Endothelial cell (in vitro differentiated cells): ENCODE data around the gene SRBD1. TPM values are rescaled to one million over a fixed set of nuclear protein-coding genes. Genes with fewer than 3 reads are reported as not detected.

Experiments used
- DNase-seq: peaks from one replicate; pipeline ENCODE4 v3.0.0; 2021; ENCODE audit warnings: low spot score
- H3K27ac Mint-ChIP-seq: one replicate; pipeline ENCODE4 v1.8.0; 2021; ENCODE audit warnings: mixed read lengths, inconsistent platforms; ENCODE audit not compliant: unreplicated experiment
- H3K27me3 Mint-ChIP-seq: one replicate; pipeline ENCODE4 v1.8.0; 2021; ENCODE audit warnings: mild to moderate bottlenecking, moderate library complexity, mixed read lengths, inconsistent platforms; ENCODE audit not compliant: unreplicated experiment
- H3K36me3 Mint-ChIP-seq: one replicate; pipeline ENCODE4 v1.8.0; 2021; ENCODE audit warnings: mild to moderate bottlenecking, low read depth, mixed read lengths, inconsistent platforms; ENCODE audit not compliant: unreplicated experiment
- H3K4me1 Mint-ChIP-seq: one replicate; pipeline ENCODE4 v1.8.0; 2021; ENCODE audit warnings: mild to moderate bottlenecking, mixed read lengths, inconsistent platforms; ENCODE audit not compliant: unreplicated experiment
- H3K4me3 Mint-ChIP-seq: one replicate; pipeline ENCODE4 v1.8.0; 2021; ENCODE audit warnings: mild to moderate bottlenecking, mixed read lengths, inconsistent platforms; ENCODE audit not compliant: unreplicated experiment
- H3K9me3 Mint-ChIP-seq: one replicate; pipeline ENCODE4 v1.8.0; 2021; ENCODE audit warnings: mixed read lengths, inconsistent platforms; ENCODE audit not compliant: unreplicated experiment
- CTCF ChIP-seq: fragments of 200-600 bp; sonication (generic); IDR thresholded peaks from one replicate; pipeline ENCODE4 v1.5.0; 2021; ENCODE audit warnings: antibody characterized with exemption; ENCODE audit not compliant: unreplicated experiment
- total RNA-seq: library from RNA; stranded (reverse); fragmentation: NEBNext Ultra II Directional; extraction: Animal tissue kit (Norgen Biotek cat#: 25700); gene quantifications from one replicate; pipeline ENCODE4 v1.2.1, GENCODE V29; 2021; ENCODE audit not compliant: unreplicated experiment

Gene SRBD1
- total RNA-seq, 1 donor from 2014 or later: 18.2 TPM

GRCh38 chr2:45442026-45442425 is 169.0 kb downstream of the SRBD1 start:
- Mint-ChIP-seq H3K4me1 (no peaks in the 10 kb centered on the region), H3K4me3 (no peak overlapping the region), H3K27me3 (no peaks in the 10 kb centered on the region), H3K36me3 (peaks cover 5% of the 10 kb centered on the region), H3K9me3 (no peaks in the 10 kb centered on the region), H3K27ac (no peak overlapping the region)
- no peak for DNase-seq
- TF ChIP-seq CTCF: no peak

GRCh38 chr2:45441571-45441970 is 169.5 kb downstream of the SRBD1 start:
- Mint-ChIP-seq H3K4me1 (no peaks in the 10 kb centered on the region), H3K27ac (no peak overlapping the region), H3K27me3 (no peaks in the 10 kb centered on the region), H3K36me3 (peaks cover 5% of the 10 kb centered on the region), H3K4me3 (no peak overlapping the region), H3K9me3 (no peaks in the 10 kb centered on the region)
- DNase-seq: no peak
- no peak for TF ChIP-seq CTCF

- Mint-ChIP-seq H3K27ac (no peak overlapping the region), H3K36me3 (peaks cover 8% of the 10 kb centered on the region), H3K27me3 (no peaks in the 10 kb centered on the region), H3K4me1 (no peaks in the 10 kb centered on the region), H3K9me3 (no peaks in the 10 kb centered on the region), H3K4me3 (no peak overlapping the region)
- DNase-seq: no peak
- no peak for TF ChIP-seq CTCF
These were observed 171.0 kb downstream of the SRBD1 start for GRCh38 chr2:45439788-45440773.

- TF ChIP-seq CTCF: no peak
- H3K27ac Mint-ChIP-seq: no peak overlapping the region
- H3K27me3 Mint-ChIP-seq: no peaks in the 10 kb centered on the region
- peaks cover 8% of the 10 kb centered on the region for H3K36me3 Mint-ChIP-seq
- no peaks in the 10 kb centered on the region for H3K9me3 Mint-ChIP-seq
- no peak overlapping the region for H3K4me3 Mint-ChIP-seq
- no peaks in the 10 kb centered on the region for H3K4me1 Mint-ChIP-seq
- DNase-seq: no peak
These were observed 172.0 kb downstream of the SRBD1 start for GRCh38 chr2:45438872-45439665.
